HG03442 (cell line): ENCODE data around the gene OTOL1.

Source experiments
- ATAC-seq: cut with Tn5 transposase; IDR thresholded peaks from one replicate; pipeline ENCODE4 v1.9.1; 2021; ENCODE audit warnings: mild to moderate bottlenecking, moderate library complexity; ENCODE audit not compliant: unreplicated experiment

OTOL1 gene

DNA sequence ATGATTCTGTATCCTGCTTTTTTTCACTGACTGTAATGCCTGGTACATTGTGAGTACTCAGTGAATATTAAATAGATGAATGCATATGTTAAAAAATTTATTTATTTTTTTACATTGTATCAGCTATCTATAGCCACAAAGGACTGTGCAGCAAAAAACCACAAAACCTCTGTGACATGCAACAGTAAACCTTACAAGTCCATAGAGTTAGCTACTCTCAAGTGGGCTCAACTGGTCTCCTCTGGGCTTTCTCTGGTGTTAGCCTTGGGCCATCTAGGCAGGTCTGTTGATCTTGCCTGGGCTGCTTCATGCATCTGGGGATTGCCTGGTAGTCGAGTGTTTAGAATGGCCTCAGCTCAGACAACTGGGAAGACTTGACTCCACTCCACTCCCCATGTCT is 35.3 kb downstream of the OTOL1 start:
- ATAC-seq: no peak

DNA sequence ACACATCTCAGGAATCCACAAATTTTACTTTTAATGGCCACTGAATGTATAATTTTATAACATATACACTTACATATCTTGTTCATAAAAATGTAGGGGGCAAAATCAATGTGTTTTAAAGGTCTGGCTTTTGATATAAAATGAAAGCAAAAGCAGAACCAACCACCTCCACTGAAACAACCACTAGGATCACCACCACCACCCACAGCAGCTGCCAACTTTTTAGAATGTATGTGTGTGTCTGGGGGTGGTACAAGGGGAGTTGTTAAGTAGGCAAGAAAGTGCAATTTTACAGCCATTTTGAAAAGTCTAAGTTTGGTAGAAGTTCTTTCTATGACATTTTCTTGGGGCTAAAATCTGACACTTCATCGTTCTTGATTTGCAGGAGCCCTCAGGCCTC is 44.0 kb downstream of the OTOL1 start:
- ATAC-seq: peak; percentile 73

DNA sequence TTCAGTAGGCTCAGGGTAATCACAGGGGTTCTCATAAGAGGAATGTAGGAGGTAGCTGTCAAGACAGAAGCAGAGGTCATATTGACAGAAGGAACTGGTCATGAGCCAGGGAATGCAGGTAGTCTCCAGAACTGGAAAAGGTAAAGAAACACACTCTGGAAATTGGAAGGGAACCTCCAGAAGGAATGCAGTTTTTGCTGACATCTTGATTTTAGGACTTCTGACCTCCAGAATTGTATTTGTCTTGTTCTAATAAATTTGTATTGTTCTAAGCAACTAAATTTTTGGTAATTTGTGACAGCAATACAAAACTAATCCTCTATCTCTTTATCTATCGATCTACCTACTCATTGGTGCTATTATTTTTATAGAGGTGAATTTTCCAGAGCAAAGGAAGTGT is 49.2 kb downstream of the OTOL1 start:
- ATAC-seq: no peak

DNA sequence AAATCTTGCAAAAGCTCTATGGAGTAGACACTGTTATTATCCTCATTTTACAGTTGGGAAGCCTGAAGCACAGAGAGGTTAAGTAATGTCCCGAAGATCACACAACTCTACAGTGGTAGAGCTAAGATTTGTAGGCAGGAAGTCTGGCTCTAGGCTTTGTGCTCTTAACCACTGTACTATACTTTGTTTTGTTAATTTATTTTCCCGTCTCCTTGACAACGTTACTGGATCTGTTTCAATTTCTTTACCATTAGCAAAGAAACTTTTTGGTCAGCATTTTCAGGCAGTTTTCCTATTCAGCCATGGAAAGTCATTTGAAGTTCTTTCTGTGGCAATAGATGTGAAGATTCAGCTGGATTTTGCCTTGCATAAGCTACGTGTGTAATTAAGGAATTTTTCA is 51.7 kb downstream of the OTOL1 start:
- ATAC-seq: no peak

DNA sequence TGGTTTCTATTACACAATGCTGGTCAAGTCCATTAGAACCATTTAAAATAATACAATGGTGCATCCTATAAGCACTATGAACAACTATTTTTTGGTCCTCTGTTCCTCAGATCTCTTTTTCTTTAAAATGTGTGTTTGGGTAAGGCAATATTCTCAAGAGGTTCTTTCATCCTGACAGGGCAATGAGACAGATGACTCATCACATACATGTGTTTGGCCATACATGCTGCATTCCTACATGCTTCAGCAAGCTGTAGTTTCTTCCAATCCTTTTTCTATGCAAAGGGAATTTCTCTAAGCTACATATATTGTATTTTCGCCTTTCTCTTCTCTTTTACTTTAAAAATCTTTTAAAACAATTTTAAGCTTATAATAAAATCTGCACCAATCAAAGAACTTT is 52.7 kb downstream of the OTOL1 start:
- peak; percentile 42 for ATAC-seq

DNA sequence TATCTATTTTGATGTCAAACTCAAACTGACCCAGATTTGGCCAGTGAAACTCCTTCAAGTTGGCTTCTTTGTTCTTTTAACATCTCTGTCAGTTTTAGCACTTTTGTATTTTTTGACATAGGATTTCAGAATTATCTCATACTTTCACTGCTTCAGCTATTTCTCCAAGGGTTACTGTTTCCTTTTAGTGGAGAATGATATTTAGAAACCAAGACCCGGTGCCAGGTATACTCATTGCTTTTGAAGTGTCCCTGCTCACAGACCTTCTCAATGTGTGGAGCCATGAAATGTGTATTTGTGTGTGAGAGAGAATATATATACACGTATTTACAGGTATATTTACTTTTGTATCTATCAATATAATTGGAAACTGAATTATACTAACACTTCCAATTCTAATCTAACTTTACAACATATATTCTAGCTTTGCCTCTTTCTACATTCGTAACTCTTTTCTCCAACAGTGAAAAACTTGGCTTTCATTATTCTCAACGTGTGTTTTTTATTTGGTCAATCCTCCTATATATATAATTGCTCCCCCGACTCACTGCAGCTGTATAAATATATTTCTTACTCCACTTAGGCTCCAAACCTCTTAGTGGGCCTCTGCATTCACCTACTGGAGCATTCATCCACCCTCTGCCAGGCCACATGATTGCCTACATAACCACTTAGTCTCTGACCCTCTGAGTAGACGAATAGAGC is 54.0 kb downstream of the OTOL1 start:
- no peak for ATAC-seq

DNA sequence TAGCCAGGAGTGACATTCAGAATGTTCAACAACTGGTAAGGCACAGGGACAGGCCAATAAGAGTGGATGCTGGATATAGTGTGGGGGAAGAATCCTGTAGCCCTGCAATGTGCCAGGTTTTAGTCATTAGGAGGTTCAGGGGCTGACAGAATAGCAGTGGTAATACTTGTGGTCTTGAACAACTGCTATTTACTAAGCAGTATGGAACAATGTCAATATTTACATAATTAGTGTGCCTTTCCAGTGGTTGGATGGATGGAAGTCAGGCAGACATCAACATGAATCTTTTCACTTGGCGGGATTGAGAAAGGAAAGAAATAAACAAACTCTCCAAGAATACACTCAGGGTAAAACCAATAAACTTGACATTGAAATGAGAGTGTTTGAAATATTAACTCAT is 55.1 kb downstream of the OTOL1 start:
- no peak for ATAC-seq

DNA sequence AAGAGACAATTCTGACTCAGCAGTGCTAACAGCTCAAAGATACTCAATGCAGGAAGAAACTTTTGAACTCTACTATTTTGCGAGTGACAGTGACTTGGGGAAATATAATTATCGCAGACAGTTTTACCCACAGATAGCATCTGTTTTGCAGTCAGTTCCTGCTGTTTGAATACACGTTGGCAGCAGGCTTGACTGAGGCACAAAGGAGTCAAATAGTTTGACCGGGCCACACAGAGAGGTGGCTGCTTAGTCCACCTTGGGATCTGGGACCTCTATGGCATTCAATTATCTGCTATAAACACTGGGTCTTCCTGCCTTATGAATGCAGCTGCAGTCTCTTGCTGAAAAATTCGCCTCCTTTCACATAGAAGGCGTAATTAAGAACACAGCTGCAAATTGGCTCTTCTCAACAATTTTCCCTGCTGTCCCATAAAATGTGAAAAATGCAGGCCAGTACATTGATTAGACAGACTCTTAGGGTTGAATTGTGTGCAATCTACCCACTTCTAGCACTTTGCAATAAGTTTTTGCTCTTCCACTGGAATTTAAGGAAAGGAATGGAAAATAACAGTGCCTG is 56.5 kb downstream of the OTOL1 start:
- no peak for ATAC-seq
